Naive thymus-derived CD4-positive, alpha-beta T cell (primary cell): ENCODE data around the gene GRPEL1. TPM values are rescaled to one million over a fixed set of nuclear protein-coding genes. Genes with fewer than 3 reads are reported as not detected.

ENCODE experiments used
- ATAC-seq: fragments of 150-1000 bp; cut with Tn5 transposase; 2 replicates; pipeline ENCODE4 v1.10.0; 2021; ENCODE audit warnings: mild to moderate bottlenecking, moderate library complexity
- CTCF ChIA-PET: fragments of 350-600 bp; sonication (Branson Sonifier 250); formaldehyde crosslinking; loops from one replicate; lab custom pipeline; 2021; ENCODE audit warnings: antibody characterized with exemption; lab: Charles Lee
- POLR2A ChIA-PET: fragments of 350-600 bp; sonication (Branson Sonifier 250); formaldehyde crosslinking; loops from one replicate; lab custom pipeline; 2021; ENCODE audit warnings: antibody characterized with exemption, inconsistent platforms; lab: Charles Lee
- DNase-seq, 9 donors: peaks; one replicate each; pipeline versions ENCODE4 v3.0.0 to v3.0.0-alpha.2; 2020 to 2022; ENCODE audit warnings: mixed read lengths in 1 of 9
- H3K27ac ChIP-seq: one replicate; pipeline ENCODE4 v1.7.0; 2013; ENCODE audit warnings: mild to moderate bottlenecking, low read depth, low read length, moderate library complexity
- H3K27me3 ChIP-seq, 2 donors: one replicate each; pipeline ENCODE4 v1.7.0; 2013; ENCODE audit warnings: low read length in 2 of 2, mild to moderate bottlenecking in 2 of 2, moderate library complexity in 2 of 2; ENCODE audit not compliant: control insufficient read depth in 2 of 2, insufficient read depth in 2 of 2
- H3K36me3 ChIP-seq, 3 experiments: 1 replicate in 2 of 3; 2 replicates in 1 of 3; pipeline ENCODE4 v1.7.0; 2013; ENCODE audit warnings: low read length in 3 of 3, mild to moderate bottlenecking in 3 of 3, moderate library complexity in 1 of 3; ENCODE audit not compliant: insufficient read depth in 3 of 3, control insufficient read depth in 2 of 3
- H3K4me1 ChIP-seq, 2 donors: one replicate each; pipeline ENCODE4 v1.7.0; 2013; ENCODE audit warnings: low read length in 2 of 2, mild to moderate bottlenecking in 2 of 2, moderate library complexity in 1 of 2; ENCODE audit not compliant: control insufficient read depth in 2 of 2, insufficient read depth in 2 of 2
- H3K4me3 ChIP-seq: 2 replicates; pipeline ENCODE4 v1.7.0; 2013; ENCODE audit warnings: mild to moderate bottlenecking, low read length
- H3K9me3 ChIP-seq, 3 experiments: 1 replicate in 2 of 3; 2 replicates in 1 of 3; pipeline ENCODE4 v1.7.0; 2013; ENCODE audit warnings: low read length in 3 of 3; ENCODE audit not compliant: control insufficient read depth in 2 of 3
- H3K27ac Mint-ChIP-seq, 9 donors: one replicate each; pipeline ENCODE4 v1.8.0; 2020 to 2022; ENCODE audit warnings: mixed read lengths in 9 of 9, mild to moderate bottlenecking in 8 of 9, moderate library complexity in 5 of 9, inconsistent platforms in 2 of 9
- H3K27me3 Mint-ChIP-seq, 5 donors: one replicate each; pipeline ENCODE4 v1.8.0; 2021 to 2022; ENCODE audit warnings: mixed read lengths in 5 of 5, mild to moderate bottlenecking in 1 of 5
- H3K36me3 Mint-ChIP-seq, 5 donors: one replicate each; pipeline ENCODE4 v1.8.0; 2020 to 2022; ENCODE audit warnings: mixed read lengths in 5 of 5, mild to moderate bottlenecking in 3 of 5, inconsistent platforms in 1 of 5
- H3K4me1 Mint-ChIP-seq, 7 donors: one replicate each; pipeline ENCODE4 v1.8.0; 2020 to 2022; ENCODE audit warnings: mixed read lengths in 7 of 7, mild to moderate bottlenecking in 3 of 7, inconsistent platforms in 1 of 7
- H3K4me3 Mint-ChIP-seq, 10 donors: one replicate each; pipeline ENCODE4 v1.8.0; 2020 to 2022; ENCODE audit warnings: mild to moderate bottlenecking in 10 of 10, mixed read lengths in 10 of 10, moderate library complexity in 6 of 10, inconsistent platforms in 2 of 10
- H3K9me3 Mint-ChIP-seq, 11 donors: one replicate each; pipeline ENCODE4 v1.8.0; 2020 to 2022; ENCODE audit warnings: mixed read lengths in 11 of 11, mild to moderate bottlenecking in 4 of 11, inconsistent platforms in 1 of 11, moderate library complexity in 1 of 11
- intact Hi-C, 2 donors: fragments of 100-400 bp; cut with micrococcal nuclease; formaldehyde crosslinking; loops; one replicate each; pipeline ENCODE4 v1.15.1; 2023
- polyA plus RNA-seq, 2 donors: library from polyadenylated mRNA; unstranded; fragments of 300-500 nt; fragmentation: Illumina TruSeq; gene quantifications; one replicate each; pipeline ENCODE4 v1.2.3, GENCODE V29; 2021
- total RNA-seq, 6 experiments: library from RNA in 5 of 6; stranded (reverse) in 5 of 6; gene quantifications; 1 replicate in 5 of 6; 2 replicates in 1 of 6; pipeline ENCODE4 v1.2.3 and lab custom pipeline; 2021 to 2026

Gene GRPEL1
- total and polyA plus RNA-seq, 7 experiments from 2014 or later = 34.5 to 53.3 (median 45.0) TPM

DNA sequence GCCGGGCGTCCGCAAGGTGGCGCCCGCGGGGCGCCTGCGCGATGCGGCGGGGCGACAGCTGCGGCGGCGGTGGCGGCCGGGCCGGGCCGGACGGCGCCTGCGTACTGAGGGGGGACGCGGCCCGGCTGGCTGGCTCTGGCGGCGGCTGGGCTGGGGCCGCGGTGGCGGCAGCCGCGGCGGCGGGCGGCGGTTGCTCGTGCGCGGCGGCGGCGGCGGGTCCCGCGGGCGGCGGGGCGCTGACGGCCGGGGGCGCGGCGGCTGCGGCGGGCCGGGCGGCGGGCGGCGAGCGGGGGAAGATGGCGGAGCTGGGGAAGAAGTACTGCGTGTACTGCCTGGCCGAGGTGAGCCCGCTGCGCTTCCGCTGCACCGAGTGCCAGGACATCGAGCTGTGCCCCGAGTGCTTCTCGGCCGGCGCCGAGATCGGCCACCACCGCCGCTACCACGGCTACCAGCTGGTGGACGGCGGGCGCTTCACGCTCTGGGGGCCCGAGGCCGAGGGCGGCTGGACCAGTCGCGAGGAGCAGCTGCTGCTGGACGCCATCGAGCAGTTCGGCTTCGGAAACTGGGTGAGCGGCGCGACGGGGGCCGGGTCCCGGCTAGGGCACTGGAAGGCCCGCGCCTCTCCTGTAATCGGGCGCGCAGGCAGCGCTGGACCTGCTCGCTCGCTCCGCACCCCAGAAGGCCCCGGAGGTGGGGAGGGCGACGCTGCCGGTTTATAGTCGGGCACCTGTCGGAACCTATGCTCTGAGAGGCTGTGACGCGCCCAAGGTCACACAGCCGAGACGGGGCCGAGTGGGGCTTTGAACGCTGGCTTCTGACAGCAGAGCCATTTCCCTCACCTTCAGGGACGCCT is 24.4 kb downstream of the GRPEL1 start, which contains the start of gene TADA2B:
Gene TADA2B (plus strand): TSS at position 89 of the 853 bp plus-strand sequence. CDS start 208 bp downstream, at position 297.
- H3K4me1 Mint-ChIP-seq = peaks cover 38 to 57% (median 50%) of the 10 kb centered on the region in 7 donors
- intact Hi-C loops = loop anchor here (1.0 kb wide), 10 partner anchors 25 to 403 kb away; partner anchors contain the start of genes GRPEL1 (in 2 of the 2), TBC1D14 (in 2 of the 2), BLOC1S4 (in 1 of the 2) and MRFAP1 (in 1 of the 2)
- peak; percentile 48 to 65 (median 59) for DNase-seq
- POLR2A ChIA-PET = interaction anchor here (0.6 to 8.2 kb wide), 18 partner anchors 9 to 403 kb away, joined by 3 to 173 read pairs (median 4); partner anchors contain the start of genes BLOC1S4, GRPEL1, KIAA0232 and MRFAP1
- Histone ChIP-seq H3K27ac (peak within 1 kb of the TSS; percentile 85), H3K27me3 (no peaks in the 10 kb centered on the region), H3K4me3 (peak within 1 kb of the TSS; percentile 84), H3K4me1 (peaks cover 33 to 42% of the 10 kb centered on the region in 2 donors), H3K36me3 (peaks cover 0 to 26% (median 0%) of the 10 kb centered on the region in 3 experiments), H3K9me3 (no peaks in the 10 kb centered on the region)
- peaks cover 0 to 4% (median 0%) of the 10 kb centered on the region in 11 donors for H3K9me3 Mint-ChIP-seq
- H3K27ac Mint-ChIP-seq = peak within 1 kb of the TSS; percentile 80 to 92 (median 89)
- peak within 1 kb of the TSS; percentile 90 to 95 (median 92) for H3K4me3 Mint-ChIP-seq
- peaks cover 0 to 15% (median 0%) of the 10 kb centered on the region in 5 donors for H3K27me3 Mint-ChIP-seq
- H3K36me3 Mint-ChIP-seq = peaks cover 0 to 12% (median 4%) of the 10 kb centered on the region in 5 donors
- peak; percentile 65 for ATAC-seq
- CTCF ChIA-PET = interaction anchor here (0.8 to 6.9 kb wide), 7 partner anchors 9 to 135 kb away, joined by 3 to 73 read pairs (median 3); partner anchors contain the start of gene GRPEL1

DNA sequence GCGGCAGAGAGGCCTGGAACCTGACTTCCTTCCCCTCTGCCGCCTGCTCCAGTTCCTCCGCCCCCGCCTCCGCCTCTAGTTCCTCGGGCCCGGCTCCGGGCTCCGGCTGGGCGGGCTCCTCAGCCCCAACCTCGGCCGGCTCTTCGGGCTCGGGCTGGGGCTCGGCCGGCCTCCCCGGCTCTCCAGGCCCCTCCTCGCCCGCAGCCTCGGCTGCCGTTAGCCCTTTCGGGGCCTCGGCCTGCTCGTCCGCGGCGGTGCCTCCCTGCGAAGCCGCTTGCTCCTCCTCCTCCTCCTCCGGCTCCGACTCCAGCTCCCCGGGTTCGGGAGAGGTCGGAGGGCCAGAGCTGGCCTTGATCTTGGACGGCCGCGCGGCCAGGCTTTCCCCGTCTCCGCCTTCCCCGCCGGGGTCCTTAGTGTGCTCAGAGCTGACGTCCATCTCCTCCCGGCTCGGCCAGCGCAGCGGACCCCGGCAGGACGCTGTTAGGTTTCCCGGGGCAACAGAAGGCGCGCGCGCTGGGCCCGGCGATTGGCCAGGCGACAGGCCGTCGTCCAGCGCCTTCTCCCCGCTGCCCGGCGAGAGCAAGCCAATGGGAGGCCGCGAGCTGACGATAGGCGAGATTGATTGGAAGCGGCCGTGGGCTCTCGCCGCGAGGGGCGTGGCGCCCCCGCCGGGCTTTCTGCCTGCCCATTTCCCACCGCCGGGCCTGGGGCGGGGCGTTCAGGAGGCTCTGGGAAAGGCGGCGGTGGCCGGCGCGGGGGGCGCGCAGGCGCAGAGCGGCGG is 25.2 kb downstream of the GRPEL1 start:
- ATAC-seq = peak; percentile 89
- intact Hi-C loops = loop anchor here (1.0 kb wide), 10 partner anchors 26 to 402 kb away; partner anchors contain the start of genes GRPEL1 (in 2 of the 2), MRFAP1 (in 2 of the 2), TBC1D14 (in 2 of the 2) and BLOC1S4 (in 1 of the 2)
- ChIA-PET CTCF (interaction anchor here (0.6 to 6.9 kb wide), 8 partner anchors 9 to 341 kb away, joined by 3 to 73 read pairs (median 3); partner anchors contain the start of gene GRPEL1), POLR2A (interaction anchor here (0.6 to 8.2 kb wide), 19 partner anchors 8 to 611 kb away, joined by 3 to 173 read pairs (median 4); partner anchors contain the start of genes BLOC1S4, GRPEL1, KIAA0232 and MRFAP1)
- Mint-ChIP-seq H3K36me3 (peaks cover 0 to 12% (median 4%) of the 10 kb centered on the region in 5 donors), H3K4me3 (peak overlapping the region; percentile 81 to 94 (median 90)), H3K27ac (peak overlapping the region; percentile 71 to 90 (median 86)), H3K9me3 (peaks cover 0 to 4% (median 0%) of the 10 kb centered on the region in 11 donors), H3K27me3 (peaks cover 0 to 15% (median 0%) of the 10 kb centered on the region in 5 donors), H3K4me1 (peaks cover 38 to 58% (median 52%) of the 10 kb centered on the region in 7 donors)
- DNase-seq = peak; percentile 79 to 99 (median 88)
- H3K4me1 ChIP-seq = peaks cover 33 to 38% of the 10 kb centered on the region in 2 donors
- H3K9me3 ChIP-seq = no peaks in the 10 kb centered on the region
- peaks cover 0 to 26% (median 0%) of the 10 kb centered on the region in 3 experiments for H3K36me3 ChIP-seq
- peak overlapping the region; percentile 60 for H3K27ac ChIP-seq
- peak overlapping the region; percentile 66 for H3K4me3 ChIP-seq
- no peaks in the 10 kb centered on the region for H3K27me3 ChIP-seq

DNA sequence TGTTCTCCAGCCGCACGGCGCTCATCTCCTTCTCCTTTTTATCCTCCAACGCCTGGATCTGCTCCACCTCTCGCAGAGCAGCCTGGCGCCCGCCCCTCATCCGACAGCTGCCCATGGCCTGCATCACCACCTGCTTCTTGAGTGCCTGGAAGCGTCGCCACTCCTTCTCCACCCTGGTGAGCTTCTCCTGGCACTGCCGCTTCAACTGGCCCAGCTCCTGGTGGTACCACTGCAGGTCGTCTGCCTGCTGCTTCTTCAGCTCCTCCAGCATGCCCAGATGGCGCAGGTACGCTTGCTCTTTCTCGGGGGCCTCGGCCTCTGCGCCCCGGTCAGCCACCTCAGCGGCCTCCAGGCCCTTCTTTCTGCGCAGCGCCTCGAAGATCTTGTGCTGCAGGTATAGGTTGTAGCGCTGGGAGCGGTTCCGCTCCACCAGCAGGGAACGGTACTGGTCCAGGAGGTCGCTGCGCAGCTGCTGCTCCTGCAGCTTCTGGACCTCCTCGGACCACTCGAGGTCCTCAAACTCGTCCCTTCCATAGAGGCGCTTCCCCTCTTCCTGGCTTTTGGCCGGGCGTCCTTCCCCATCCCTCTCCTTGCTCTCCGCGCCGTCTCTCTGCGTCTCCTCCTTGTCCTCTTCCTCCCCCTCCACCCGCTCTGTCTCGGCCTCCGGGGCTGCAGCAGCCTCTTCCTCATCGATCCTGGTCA is 25.9 kb downstream of the GRPEL1 start:
- ATAC-seq = no peak
- ChIA-PET CTCF (interaction anchor here (0.6 to 6.9 kb wide), 5 partner anchors 27 to 325 kb away, joined by 3 to 73 read pairs (median 3); partner anchors contain the start of gene GRPEL1), POLR2A (interaction anchor here (0.7 to 8.2 kb wide), 8 partner anchors 9 to 325 kb away, joined by 3 to 173 read pairs (median 5); partner anchors contain the start of genes GRPEL1 and TBC1D14)
- H3K27me3 Mint-ChIP-seq = peaks cover 0 to 15% (median 0%) of the 10 kb centered on the region in 5 donors
- peak overlapping the region; percentile 60 for H3K27ac ChIP-seq
- peak in 6 of 9 donors; percentile 14 to 33 (median 25) for DNase-seq
- peaks cover 32 to 57% (median 50%) of the 10 kb centered on the region in 7 donors for H3K4me1 Mint-ChIP-seq
- peak overlapping the region; percentile 48 to 88 (median 72) for H3K27ac Mint-ChIP-seq
- H3K4me3 Mint-ChIP-seq = peak overlapping the region; percentile 76 to 90 (median 82)
- H3K9me3 ChIP-seq = no peaks in the 10 kb centered on the region
- H3K36me3 Mint-ChIP-seq = peaks cover 0 to 12% (median 4%) of the 10 kb centered on the region in 5 donors
- H3K36me3 ChIP-seq = peaks cover 0 to 22% (median 0%) of the 10 kb centered on the region in 3 experiments
- peak overlapping the region; percentile 66 for H3K4me3 ChIP-seq
- no peaks in the 10 kb centered on the region for H3K27me3 ChIP-seq
- H3K9me3 Mint-ChIP-seq = peaks cover 0 to 4% (median 0%) of the 10 kb centered on the region in 11 donors
- H3K4me1 ChIP-seq = peaks cover 28 to 31% of the 10 kb centered on the region in 2 donors
- intact Hi-C loops = loop anchor here in 1 of 2 donors (1.0 kb wide), 1 partner anchor 402 kb away; the partner anchor contains the start of gene MRFAP1

DNA sequence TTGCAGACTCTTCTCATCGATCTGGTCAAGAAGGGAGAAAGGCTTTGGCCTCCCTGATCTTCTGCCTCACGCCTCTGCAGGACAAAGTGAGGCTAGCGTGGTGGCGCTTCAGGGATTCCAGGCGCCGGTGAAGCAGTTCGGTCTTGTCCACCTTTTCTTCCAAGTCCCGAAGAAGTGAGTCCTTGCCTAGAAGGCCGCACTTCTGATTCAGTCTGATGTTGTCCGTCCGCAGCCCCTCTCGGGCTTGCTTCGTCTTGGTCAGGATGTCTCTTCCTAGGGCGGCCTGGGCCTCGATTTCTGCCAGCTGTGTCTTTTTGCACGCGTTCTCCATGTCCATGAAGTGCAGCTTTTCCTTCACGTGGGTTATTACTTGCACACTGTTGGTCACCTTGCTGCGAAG is 26.6 kb downstream of the GRPEL1 start:
- H3K4me3 ChIP-seq = no peak overlapping the region
- H3K27me3 ChIP-seq = no peaks in the 10 kb centered on the region
- intact Hi-C loops = no loop called here
- DNase-seq (no peak), ATAC-seq (no peak)
- H3K36me3 ChIP-seq = peaks cover 0 to 15% (median 0%) of the 10 kb centered on the region in 3 experiments
- peaks cover 0 to 8% (median 4%) of the 10 kb centered on the region in 5 donors for H3K36me3 Mint-ChIP-seq
- H3K9me3 Mint-ChIP-seq = peaks cover 0 to 4% (median 0%) of the 10 kb centered on the region in 11 donors
- H3K27ac Mint-ChIP-seq = peak overlapping the region in 5 of 9 donors; percentile 4 to 73 (median 68)
- peak overlapping the region in 9 of 10 donors; percentile 7 to 90 (median 81) for H3K4me3 Mint-ChIP-seq
- POLR2A ChIA-PET = interaction anchor here (0.7 to 8.2 kb wide), 4 partner anchors 10 to 257 kb away, joined by 3 to 173 read pairs (median 4); partner anchors contain the start of gene GRPEL1
- no peaks in the 10 kb centered on the region for H3K9me3 ChIP-seq
- peaks cover 20 to 24% of the 10 kb centered on the region in 2 donors for H3K4me1 ChIP-seq
- CTCF ChIA-PET = interaction anchor here (0.6 to 6.9 kb wide), 3 partner anchors 28 to 324 kb away, joined by 3 to 73 read pairs (median 3); partner anchors contain the start of gene GRPEL1
- peaks cover 0 to 15% (median 0%) of the 10 kb centered on the region in 5 donors for H3K27me3 Mint-ChIP-seq
- peaks cover 25 to 51% (median 44%) of the 10 kb centered on the region in 7 donors for H3K4me1 Mint-ChIP-seq
- no peak overlapping the region for H3K27ac ChIP-seq

DNA sequence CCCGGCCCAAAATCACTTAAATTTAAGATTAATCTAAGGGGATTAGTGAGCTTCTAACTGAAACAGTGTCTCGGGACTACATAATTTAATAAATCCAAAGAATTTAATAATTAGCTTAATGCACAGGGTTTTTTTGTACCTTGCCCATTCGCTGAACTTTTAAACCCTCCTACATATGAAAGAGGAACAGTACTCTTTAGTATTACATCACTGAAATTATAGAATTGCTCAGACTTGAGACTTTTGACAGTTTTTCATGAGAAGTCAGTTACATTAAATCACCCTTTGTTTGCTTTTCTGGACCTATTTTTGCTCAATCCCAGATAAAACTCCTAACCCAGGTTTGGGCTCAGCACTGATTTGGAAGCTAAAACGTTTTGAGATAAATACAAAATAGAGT is 27.1 kb downstream of the GRPEL1 start:
- intact Hi-C loops = no loop called here
- POLR2A ChIA-PET = interaction anchor here (8.2 kb wide), 1 partner anchor 28 kb away, joined by 173 read pairs; the partner anchor contains the start of gene GRPEL1
- peaks cover 0 to 7% (median 4%) of the 10 kb centered on the region in 5 donors for H3K36me3 Mint-ChIP-seq

More for the DNA sequence above, 27.1 kb downstream of the GRPEL1 start:
- H3K4me1 ChIP-seq = peaks cover 16 to 19% of the 10 kb centered on the region in 2 donors
- no peaks in the 10 kb centered on the region for H3K27me3 ChIP-seq
- peaks cover 0 to 11% (median 0%) of the 10 kb centered on the region in 3 experiments for H3K36me3 ChIP-seq
- H3K4me3 Mint-ChIP-seq = peak overlapping the region in 8 of 10 donors; percentile 7 to 89 (median 28)
- ATAC-seq (no peak), DNase-seq (no peak)
- peaks cover 0 to 4% (median 0%) of the 10 kb centered on the region in 11 donors for H3K9me3 Mint-ChIP-seq
- H3K27ac ChIP-seq = no peak overlapping the region
- H3K4me3 ChIP-seq = no peak overlapping the region
- H3K27me3 Mint-ChIP-seq = peaks cover 0 to 15% (median 0%) of the 10 kb centered on the region in 5 donors
- peak overlapping the region in 4 of 9 donors; percentile 32 to 68 (median 50) for H3K27ac Mint-ChIP-seq
- no peaks in the 10 kb centered on the region for H3K9me3 ChIP-seq
- peaks cover 21 to 46% (median 39%) of the 10 kb centered on the region in 7 donors for H3K4me1 Mint-ChIP-seq
- CTCF ChIA-PET = interaction anchor here (1.0 to 6.9 kb wide), 3 partner anchors 9 to 324 kb away, joined by 3 to 73 read pairs (median 3); partner anchors contain the start of gene GRPEL1
